ENCODE results near the gene NETO1.

The NETO1 gene

GRCh38 chr18:72867746-72868584 is at the start of gene NETO1:
Gene NETO1, minus strand, starts transcription at chr18:72867987. Its CDS starts 696 bp downstream, at chr18:72867291.
- no peak within 1 kb of the TSS for H3K4me3 Mint-ChIP-seq
- DNase-seq (ENCODE audit: low spot score): no peak
- H3K36me3 Mint-ChIP-seq (ENCODE audit: low read depth): no peaks in the 10 kb centered on the region
- no peaks in the 10 kb centered on the region for H3K9me3 Mint-ChIP-seq
- no peak within 1 kb of the TSS for H3K27ac Mint-ChIP-seq
- peaks cover 33% of the 10 kb centered on the region for H3K27me3 Mint-ChIP-seq (ENCODE audit: low read depth)
- no peaks in the 10 kb centered on the region for H3K4me1 Mint-ChIP-seq (ENCODE audit: low read depth)

GRCh38 chr18:72910045-72910444 is 42.3 kb upstream of the NETO1 start:
- no peaks in the 10 kb centered on the region for H3K36me3 Mint-ChIP-seq (ENCODE audit: low read depth)
- peaks cover 7% of the 10 kb centered on the region for H3K9me3 Mint-ChIP-seq
- no peak overlapping the region for H3K27ac Mint-ChIP-seq
- H3K4me1 Mint-ChIP-seq (ENCODE audit: low read depth): no peaks in the 10 kb centered on the region
- DNase-seq (ENCODE audit: low spot score): no peak
- no peaks in the 10 kb centered on the region for H3K27me3 Mint-ChIP-seq (ENCODE audit: low read depth)
- H3K4me3 Mint-ChIP-seq: no peak overlapping the region

GRCh38 chr18:72908181-72908580 is 40.4 kb upstream of the NETO1 start:
- Mint-ChIP-seq H3K36me3 (ENCODE audit: low read depth) (no peaks in the 10 kb centered on the region), H3K4me3 (no peak overlapping the region), H3K27me3 (ENCODE audit: low read depth) (no peaks in the 10 kb centered on the region), H3K27ac (no peak overlapping the region), H3K9me3 (no peaks in the 10 kb centered on the region), H3K4me1 (ENCODE audit: low read depth) (no peaks in the 10 kb centered on the region)
- DNase-seq (ENCODE audit: low spot score): no peak

- no peaks in the 10 kb centered on the region for H3K36me3 Mint-ChIP-seq (ENCODE audit: low read depth)
- H3K27ac Mint-ChIP-seq: no peak overlapping the region
- DNase-seq (ENCODE audit: low spot score): no peak
- no peaks in the 10 kb centered on the region for H3K27me3 Mint-ChIP-seq (ENCODE audit: low read depth)
- H3K4me1 Mint-ChIP-seq (ENCODE audit: low read depth): no peaks in the 10 kb centered on the region
- H3K9me3 Mint-ChIP-seq: no peaks in the 10 kb centered on the region
- no peak overlapping the region for H3K4me3 Mint-ChIP-seq
These were observed 35.2 kb upstream of the NETO1 start for GRCh38 chr18:72903033-72903432.

GRCh38 chr18:72899338-72899737 is 31.6 kb upstream of the NETO1 start:
- Mint-ChIP-seq H3K9me3 (peaks cover 4% of the 10 kb centered on the region), H3K4me1 (ENCODE audit: low read depth) (no peaks in the 10 kb centered on the region), H3K27me3 (ENCODE audit: low read depth) (no peaks in the 10 kb centered on the region), H3K27ac (no peak overlapping the region), H3K4me3 (no peak overlapping the region), H3K36me3 (ENCODE audit: low read depth) (no peaks in the 10 kb centered on the region)
- DNase-seq (ENCODE audit: low spot score): no peak

- H3K9me3 Mint-ChIP-seq: peaks cover 4% of the 10 kb centered on the region
- DNase-seq (ENCODE audit: low spot score): no peak
- no peak overlapping the region for H3K27ac Mint-ChIP-seq
- H3K27me3 Mint-ChIP-seq (ENCODE audit: low read depth): no peaks in the 10 kb centered on the region
- no peaks in the 10 kb centered on the region for H3K4me1 Mint-ChIP-seq (ENCODE audit: low read depth)
- H3K36me3 Mint-ChIP-seq (ENCODE audit: low read depth): no peaks in the 10 kb centered on the region
- H3K4me3 Mint-ChIP-seq: no peak overlapping the region
These were observed 31.1 kb upstream of the NETO1 start for GRCh38 chr18:72898870-72899269.

- no peak for DNase-seq (ENCODE audit: low spot score)
- no peak overlapping the region for H3K27ac Mint-ChIP-seq
These were observed 27.8 kb upstream of the NETO1 start for GRCh38 chr18:72895548-72895947.

GRCh38 chr18:72878561-72878960 is 10.8 kb upstream of the NETO1 start:
- Mint-ChIP-seq H3K27me3 (ENCODE audit: low read depth) (no peaks in the 10 kb centered on the region), H3K9me3 (no peaks in the 10 kb centered on the region), H3K36me3 (ENCODE audit: low read depth) (no peaks in the 10 kb centered on the region), H3K4me3 (no peak overlapping the region), H3K27ac (no peak overlapping the region), H3K4me1 (ENCODE audit: low read depth) (no peaks in the 10 kb centered on the region)
- no peak for DNase-seq (ENCODE audit: low spot score)

More at GRCh38 chr18:72895548-72895947, 27.8 kb upstream of the NETO1 start:
- no peaks in the 10 kb centered on the region for H3K36me3 Mint-ChIP-seq (ENCODE audit: low read depth)
- H3K27me3 Mint-ChIP-seq (ENCODE audit: low read depth): no peaks in the 10 kb centered on the region
- peaks cover 4% of the 10 kb centered on the region for H3K9me3 Mint-ChIP-seq
- H3K4me1 Mint-ChIP-seq (ENCODE audit: low read depth): no peaks in the 10 kb centered on the region
- no peak overlapping the region for H3K4me3 Mint-ChIP-seq

- Mint-ChIP-seq H3K9me3 (no peaks in the 10 kb centered on the region), H3K36me3 (ENCODE audit: low read depth) (no peaks in the 10 kb centered on the region), H3K27ac (no peak overlapping the region), H3K27me3 (ENCODE audit: low read depth) (no peaks in the 10 kb centered on the region), H3K4me3 (no peak overlapping the region), H3K4me1 (ENCODE audit: low read depth) (no peaks in the 10 kb centered on the region)
- DNase-seq (ENCODE audit: low spot score): no peak
These were observed 10.4 kb upstream of the NETO1 start for GRCh38 chr18:72878143-72878542.

- H3K4me1 Mint-ChIP-seq (ENCODE audit: low read depth): no peaks in the 10 kb centered on the region
- H3K9me3 Mint-ChIP-seq: no peaks in the 10 kb centered on the region
- no peaks in the 10 kb centered on the region for H3K36me3 Mint-ChIP-seq (ENCODE audit: low read depth)
- DNase-seq (ENCODE audit: low spot score): no peak
- H3K4me3 Mint-ChIP-seq: no peak overlapping the region
- H3K27me3 Mint-ChIP-seq (ENCODE audit: low read depth): peaks cover 23% of the 10 kb centered on the region
- H3K27ac Mint-ChIP-seq: no peak overlapping the region
These were observed 3.3 kb upstream of the NETO1 start for GRCh38 chr18:72871091-72871490.

- Mint-ChIP-seq H3K36me3 (ENCODE audit: low read depth) (no peaks in the 10 kb centered on the region), H3K4me1 (ENCODE audit: low read depth) (no peaks in the 10 kb centered on the region), H3K9me3 (no peaks in the 10 kb centered on the region), H3K4me3 (no peak overlapping the region), H3K27me3 (ENCODE audit: low read depth) (peaks cover 33% of the 10 kb centered on the region), H3K27ac (no peak overlapping the region)
- no peak for DNase-seq (ENCODE audit: low spot score)
These were observed 1.7 kb upstream of the NETO1 start for GRCh38 chr18:72869226-72870185.

GRCh38 chr18:72868585-72869225 is 918 bp upstream of the NETO1 start:
- H3K4me1 Mint-ChIP-seq (ENCODE audit: low read depth): no peaks in the 10 kb centered on the region
- no peaks in the 10 kb centered on the region for H3K9me3 Mint-ChIP-seq
- peaks cover 33% of the 10 kb centered on the region for H3K27me3 Mint-ChIP-seq (ENCODE audit: low read depth)
- DNase-seq (ENCODE audit: low spot score): no peak
- H3K36me3 Mint-ChIP-seq (ENCODE audit: low read depth): no peaks in the 10 kb centered on the region
- H3K4me3 Mint-ChIP-seq: no peak overlapping the region
- no peak overlapping the region for H3K27ac Mint-ChIP-seq

GRCh38 chr18:72866901-72867745 is 664 bp downstream of the NETO1 start:
- H3K36me3 Mint-ChIP-seq (ENCODE audit: low read depth): no peaks in the 10 kb centered on the region
- no peak for DNase-seq (ENCODE audit: low spot score)
- no peaks in the 10 kb centered on the region for H3K4me1 Mint-ChIP-seq (ENCODE audit: low read depth)
- H3K27ac Mint-ChIP-seq: no peak overlapping the region
- H3K9me3 Mint-ChIP-seq: no peaks in the 10 kb centered on the region
- H3K27me3 Mint-ChIP-seq (ENCODE audit: low read depth): peaks cover 33% of the 10 kb centered on the region
- H3K4me3 Mint-ChIP-seq: no peak overlapping the region

All from T-helper 2 cell treated with Interferon-gamma antibody and Interleukin-4, amounts not matched to agents 5 μg/mL and 100 μg/mL, for 36 hours (primary cell).